Breast epithelium (tissue), 3 donors: ENCODE measurements around the gene FABP2.

Source experiments
- CTCF ChIP-seq, 3 donors: fragments of 450-650 bp; IDR thresholded peaks; one replicate each; pipeline ENCODE4 v1.5.1; 2016 to 2017; ENCODE audit warnings: antibody characterized with exemption in 3 of 3, mild to moderate bottlenecking in 3 of 3, moderate library complexity in 3 of 3
- POLR2A ChIP-seq: fragments of 450-650 bp; IDR thresholded peaks from one replicate; pipeline ENCODE4 v1.6.1; 2016; ENCODE audit warnings: antibody characterized with exemption, mild to moderate bottlenecking, moderate library complexity

GRCh38 chr4:119296356-119296755, 25.6 kb downstream of the FABP2 start:
- TF ChIP-seq POLR2A (no peak), CTCF (IDR thresholded peaks at IDR 0.05) (no peak)
